Immature natural killer cell (primary cell): ENCODE data around the gene SETD6. TPM values are rescaled to one million over a fixed set of nuclear protein-coding genes. Genes with fewer than 3 reads are reported as not detected.

Experiments used
- DNase-seq, 3 donors: peaks; one replicate each; pipeline ENCODE4 v3.0.0; 2022; ENCODE audit warnings: mixed read lengths in 1 of 3
- H3K27ac Mint-ChIP-seq, 6 donors: one replicate each; pipeline ENCODE4 v1.8.0; 2020; ENCODE audit warnings: mixed read lengths in 6 of 6, mild to moderate bottlenecking in 5 of 6, inconsistent platforms in 4 of 6, moderate library complexity in 3 of 6
- H3K27me3 Mint-ChIP-seq, 3 donors: one replicate each; pipeline ENCODE4 v1.8.0; 2020 to 2021; ENCODE audit warnings: low read depth in 3 of 3, mild to moderate bottlenecking in 3 of 3, mixed read lengths in 3 of 3, moderate library complexity in 3 of 3, inconsistent platforms in 1 of 3
- H3K36me3 Mint-ChIP-seq, 3 donors: one replicate each; pipeline ENCODE4 v1.8.0; 2020; ENCODE audit warnings: mixed read lengths in 3 of 3, inconsistent platforms in 2 of 3, mild to moderate bottlenecking in 2 of 3
- H3K4me1 Mint-ChIP-seq, 2 donors: one replicate each; pipeline ENCODE4 v1.8.0; 2020; ENCODE audit warnings: inconsistent platforms in 2 of 2, mild to moderate bottlenecking in 2 of 2, mixed read lengths in 2 of 2, moderate library complexity in 1 of 2
- H3K4me3 Mint-ChIP-seq, 5 donors: one replicate each; pipeline ENCODE4 v1.8.0; 2020; ENCODE audit warnings: mild to moderate bottlenecking in 5 of 5, mixed read lengths in 5 of 5, inconsistent platforms in 3 of 5, moderate library complexity in 3 of 5
- H3K9me3 Mint-ChIP-seq, 6 donors: one replicate each; pipeline ENCODE4 v1.8.0; 2020; ENCODE audit warnings: mild to moderate bottlenecking in 6 of 6, mixed read lengths in 6 of 6, inconsistent platforms in 4 of 6, moderate library complexity in 3 of 6
- polyA plus RNA-seq, 3 donors: library from polyadenylated mRNA; unstranded; fragments of 300-500 nt; fragmentation: Illumina TruSeq; gene quantifications; one replicate each; pipeline ENCODE4 v1.2.3, GENCODE V29; 2021

Gene SETD6
- 10 to 100 TPM in 1 of 3 donors, 1 to 10 TPM in 2; 4.5 to 11.9 (median 5.9) TPM for polyA plus RNA-seq

- H3K4me1 Mint-ChIP-seq: peaks cover 15 to 16% of the 10 kb centered on the region in 2 donors
- peak; percentile 74 to 76 (median 75) for DNase-seq
- peak within 1 kb of the TSS; percentile 87 to 95 (median 92) for H3K4me3 Mint-ChIP-seq
- peaks cover 0 to 7% (median 2%) of the 10 kb centered on the region in 3 donors for H3K27me3 Mint-ChIP-seq
- H3K27ac Mint-ChIP-seq: peak within 1 kb of the TSS; percentile 81 to 93 (median 85)
- peaks cover 0 to 6% (median 6%) of the 10 kb centered on the region in 3 donors for H3K36me3 Mint-ChIP-seq
- no peaks in the 10 kb centered on the region for H3K9me3 Mint-ChIP-seq
These were observed at the start of gene SETD6 for GRCh38 chr16:58515125-58515870. Gene SETD6 (plus strand): TSS chr16:58515517. CDS start chr16:58515538, 21 bp downstream.

GRCh38 chr16:58465817-58466216 lies 49.5 kb upstream of the SETD6 start:
- peaks cover 23 to 30% of the 10 kb centered on the region in 2 donors for H3K4me1 Mint-ChIP-seq
- no peak for DNase-seq
- peaks cover 0 to 3% (median 0%) of the 10 kb centered on the region in 6 donors for H3K9me3 Mint-ChIP-seq
- H3K4me3 Mint-ChIP-seq: no peak overlapping the region
- peaks cover 11 to 36% (median 20%) of the 10 kb centered on the region in 3 donors for H3K27me3 Mint-ChIP-seq
- peaks cover 0 to 4% (median 0%) of the 10 kb centered on the region in 3 donors for H3K36me3 Mint-ChIP-seq
- H3K27ac Mint-ChIP-seq: no peak overlapping the region

GRCh38 chr16:58466396-58466795 lies 48.9 kb upstream of the SETD6 start:
- Mint-ChIP-seq H3K4me3 (peak overlapping the region in 1 of 5 donors; percentile 34), H3K4me1 (peaks cover 29 to 36% of the 10 kb centered on the region in 2 donors), H3K27me3 (peaks cover 13 to 38% (median 20%) of the 10 kb centered on the region in 3 donors), H3K36me3 (peaks cover 0 to 4% (median 0%) of the 10 kb centered on the region in 3 donors), H3K9me3 (peaks cover 0 to 3% (median 0%) of the 10 kb centered on the region in 6 donors), H3K27ac (no peak overlapping the region)
- no peak for DNase-seq

- Mint-ChIP-seq H3K9me3 (peaks cover 0 to 3% (median 0%) of the 10 kb centered on the region in 6 donors), H3K4me1 (peaks cover 41 to 48% of the 10 kb centered on the region in 2 donors), H3K36me3 (peaks cover 0 to 4% (median 0%) of the 10 kb centered on the region in 3 donors), H3K27me3 (peaks cover 14 to 37% (median 18%) of the 10 kb centered on the region in 3 donors), H3K4me3 (no peak overlapping the region), H3K27ac (no peak overlapping the region)
- no peak for DNase-seq
These were observed 47.4 kb upstream of the SETD6 start for GRCh38 chr16:58467905-58468304.

GRCh38 chr16:58471209-58471975 lies 43.9 kb upstream of the SETD6 start:
- H3K4me3 Mint-ChIP-seq: peak overlapping the region; percentile 68 to 84 (median 77)

GRCh38 chr16:58472266-58472665 lies 43.1 kb upstream of the SETD6 start:
- Mint-ChIP-seq H3K27ac (no peak overlapping the region), H3K27me3 (peaks cover 4 to 15% (median 7%) of the 10 kb centered on the region in 3 donors), H3K4me1 (peaks cover 49 to 56% of the 10 kb centered on the region in 2 donors), H3K36me3 (peaks cover 0 to 8% (median 0%) of the 10 kb centered on the region in 3 donors), H3K4me3 (no peak overlapping the region), H3K9me3 (no peaks in the 10 kb centered on the region)
- no peak for DNase-seq

More at GRCh38 chr16:58471209-58471975, 43.9 kb upstream of the SETD6 start:
- Mint-ChIP-seq H3K4me1 (peaks cover 49 to 56% of the 10 kb centered on the region in 2 donors), H3K36me3 (peaks cover 0 to 8% (median 0%) of the 10 kb centered on the region in 3 donors), H3K27ac (peak overlapping the region in 5 of 6 donors; percentile 36 to 94 (median 70)), H3K27me3 (peaks cover 7 to 23% (median 9%) of the 10 kb centered on the region in 3 donors), H3K9me3 (no peaks in the 10 kb centered on the region)
- peak; percentile 27 to 45 (median 37) for DNase-seq

GRCh38 chr16:58472827-58473226 lies 42.5 kb upstream of the SETD6 start:
- peaks cover 49 to 56% of the 10 kb centered on the region in 2 donors for H3K4me1 Mint-ChIP-seq
- H3K27ac Mint-ChIP-seq: peak overlapping the region in 3 of 6 donors; percentile 34 to 61 (median 54)
- no peaks in the 10 kb centered on the region for H3K9me3 Mint-ChIP-seq
- H3K36me3 Mint-ChIP-seq: peaks cover 0 to 8% (median 0%) of the 10 kb centered on the region in 3 donors
- peak overlapping the region in 2 of 5 donors; percentile 49 to 54 for H3K4me3 Mint-ChIP-seq
- no peak for DNase-seq
- peaks cover 4 to 13% (median 5%) of the 10 kb centered on the region in 3 donors for H3K27me3 Mint-ChIP-seq

- H3K4me1 Mint-ChIP-seq: peaks cover 49% of the 10 kb centered on the region in 2 donors
- H3K9me3 Mint-ChIP-seq: no peaks in the 10 kb centered on the region
- H3K27me3 Mint-ChIP-seq: peaks cover 2 to 9% (median 5%) of the 10 kb centered on the region in 3 donors
- H3K36me3 Mint-ChIP-seq: peaks cover 0 to 8% (median 0%) of the 10 kb centered on the region in 3 donors
- no peak overlapping the region for H3K27ac Mint-ChIP-seq
- DNase-seq: no peak
- peak overlapping the region in 3 of 5 donors; percentile 33 to 62 (median 49) for H3K4me3 Mint-ChIP-seq
These were observed 41.0 kb upstream of the SETD6 start for GRCh38 chr16:58474296-58474695.

GRCh38 chr16:58475091-58475619 lies 40.2 kb upstream of the SETD6 start:
- H3K36me3 Mint-ChIP-seq: peaks cover 0 to 5% (median 0%) of the 10 kb centered on the region in 3 donors
- no peak overlapping the region for H3K27ac Mint-ChIP-seq
- peaks cover 41% of the 10 kb centered on the region in 2 donors for H3K4me1 Mint-ChIP-seq
- H3K4me3 Mint-ChIP-seq: no peak overlapping the region
- no peak for DNase-seq
- H3K9me3 Mint-ChIP-seq: no peaks in the 10 kb centered on the region
- H3K27me3 Mint-ChIP-seq: peaks cover 2 to 8% (median 7%) of the 10 kb centered on the region in 3 donors

- no peaks in the 10 kb centered on the region for H3K9me3 Mint-ChIP-seq
- no peak overlapping the region for H3K27ac Mint-ChIP-seq
- peaks cover 24 to 25% of the 10 kb centered on the region in 2 donors for H3K4me1 Mint-ChIP-seq
- H3K27me3 Mint-ChIP-seq: peaks cover 2 to 6% (median 2%) of the 10 kb centered on the region in 3 donors
- H3K36me3 Mint-ChIP-seq: peaks cover 0 to 4% (median 0%) of the 10 kb centered on the region in 3 donors
- H3K4me3 Mint-ChIP-seq: no peak overlapping the region
- DNase-seq: no peak
These were observed 38.5 kb upstream of the SETD6 start for GRCh38 chr16:58476791-58477190.

GRCh38 chr16:58478427-58478826 lies 36.9 kb upstream of the SETD6 start:
- peaks cover 0 to 3% (median 2%) of the 10 kb centered on the region in 3 donors for H3K27me3 Mint-ChIP-seq
- H3K4me3 Mint-ChIP-seq: no peak overlapping the region
- peaks cover 9 to 11% of the 10 kb centered on the region in 2 donors for H3K4me1 Mint-ChIP-seq
- no peak for DNase-seq
- peaks cover 0 to 4% (median 0%) of the 10 kb centered on the region in 3 donors for H3K36me3 Mint-ChIP-seq
- H3K9me3 Mint-ChIP-seq: no peaks in the 10 kb centered on the region
- no peak overlapping the region for H3K27ac Mint-ChIP-seq

- Mint-ChIP-seq H3K27me3 (peaks cover 0 to 3% (median 0%) of the 10 kb centered on the region in 3 donors), H3K27ac (no peak overlapping the region), H3K9me3 (no peaks in the 10 kb centered on the region), H3K36me3 (no peaks in the 10 kb centered on the region), H3K4me3 (no peak overlapping the region), H3K4me1 (no peaks in the 10 kb centered on the region)
- DNase-seq: no peak
These were observed 34.0 kb upstream of the SETD6 start for GRCh38 chr16:58481226-58481869.

- Mint-ChIP-seq H3K36me3 (no peaks in the 10 kb centered on the region), H3K4me1 (no peaks in the 10 kb centered on the region), H3K27ac (no peak overlapping the region), H3K9me3 (no peaks in the 10 kb centered on the region), H3K27me3 (peaks cover 0 to 3% (median 0%) of the 10 kb centered on the region in 3 donors), H3K4me3 (no peak overlapping the region)
- DNase-seq: no peak
These were observed 33.4 kb upstream of the SETD6 start for GRCh38 chr16:58481931-58482330.
